Umbilical cord (tissue), 2 donors: ENCODE data around the gene BEND3. TPM values are rescaled to one million over a fixed set of nuclear protein-coding genes. Genes with fewer than 3 reads are reported as not detected.
A peak's percentile ranks its signal among the peaks of the same experiment; 100 is the strongest.
"Not testable (repeated sequence)": the region's sequence is repeated elsewhere in the genome, so short reads cannot be mapped to it uniquely, and the experiment has no call there.

Source experiments
- DNase-seq: peaks from one replicate; pipeline ENCODE4 v3.0.0-alpha.2; 2015; ENCODE audit warnings: low spot score
- total RNA-seq: library from RNA; depleted of rRNA; stranded (reverse); fragments of >200 nt; gene quantifications from one replicate; pipeline ENCODE4 v1.2.3, GENCODE V29; 2014; ENCODE audit warnings: low replicate concordance; ENCODE audit not compliant: insufficient read depth

Gene BEND3
- total RNA-seq, 1 donor from 2014 or later: 2.2 TPM

- peak; percentile 74 for DNase-seq
Measured at GRCh38 chr6:107045826-107046675, 69.3 kb downstream of the BEND3 start.

- DNase-seq: no peak
Measured at GRCh38 chr6:107033126-107033525, 82.2 kb downstream of the BEND3 start.

DNA sequence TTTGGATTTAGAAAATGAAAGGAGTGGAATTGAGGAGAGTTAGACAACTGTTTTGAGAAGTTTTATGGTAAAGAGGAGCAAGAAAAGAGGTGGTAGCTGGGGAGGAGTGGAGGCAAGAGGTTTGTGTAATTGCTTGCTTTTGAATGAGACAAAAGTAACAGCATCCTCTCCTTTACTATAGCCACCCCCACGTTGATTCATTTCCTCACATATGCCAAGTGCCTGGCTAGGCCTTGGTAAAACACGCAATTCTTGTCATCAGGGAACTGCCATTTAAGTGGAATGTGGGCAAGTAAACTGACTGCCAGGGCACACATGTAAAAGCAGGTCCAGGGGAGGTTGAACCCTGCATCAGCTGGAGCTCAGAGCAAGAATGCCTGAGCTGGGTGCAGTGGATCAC lies 83.3 kb downstream of the BEND3 start:
- no peak for DNase-seq

DNA sequence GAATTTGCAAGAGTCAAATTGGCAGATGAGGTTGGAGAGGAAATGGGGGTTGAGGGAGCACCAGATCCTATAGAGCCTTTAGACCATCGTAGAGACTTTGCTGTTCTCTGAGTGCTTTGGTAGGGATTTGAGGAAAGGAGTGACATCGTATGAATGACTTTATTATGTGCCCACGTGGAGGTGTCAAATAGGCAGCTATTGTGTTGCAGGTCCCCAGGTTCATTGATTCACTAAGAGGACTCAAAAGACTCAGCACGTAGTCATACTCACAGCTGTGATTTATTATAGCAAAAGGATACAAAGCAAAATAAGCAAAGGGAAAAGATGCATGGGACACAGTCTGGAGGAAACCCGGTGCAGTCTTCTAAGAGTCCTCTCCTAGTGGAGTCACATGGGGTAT lies 85.2 kb downstream of the BEND3 start:
- DNase-seq: no peak

DNA sequence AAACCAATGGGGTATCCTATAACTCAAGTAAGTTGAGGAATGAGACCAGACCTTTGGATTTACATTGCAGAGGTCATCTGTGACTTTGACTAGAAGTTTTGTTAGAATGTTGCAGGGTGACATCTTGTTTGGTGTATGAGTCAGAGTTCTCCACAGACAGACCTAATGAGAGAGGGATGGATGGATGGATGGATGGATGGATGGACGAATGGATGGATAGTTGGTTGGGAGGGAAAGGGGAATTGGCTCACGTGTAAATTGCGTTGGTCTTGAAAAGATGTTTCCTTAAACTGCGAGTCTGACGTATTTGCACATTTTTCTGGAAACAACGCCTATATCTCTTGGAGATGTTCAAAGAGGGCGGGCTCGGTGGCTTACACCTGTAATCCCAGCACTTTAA lies 88.3 kb downstream of the BEND3 start:
- DNase-seq: no peak

DNA sequence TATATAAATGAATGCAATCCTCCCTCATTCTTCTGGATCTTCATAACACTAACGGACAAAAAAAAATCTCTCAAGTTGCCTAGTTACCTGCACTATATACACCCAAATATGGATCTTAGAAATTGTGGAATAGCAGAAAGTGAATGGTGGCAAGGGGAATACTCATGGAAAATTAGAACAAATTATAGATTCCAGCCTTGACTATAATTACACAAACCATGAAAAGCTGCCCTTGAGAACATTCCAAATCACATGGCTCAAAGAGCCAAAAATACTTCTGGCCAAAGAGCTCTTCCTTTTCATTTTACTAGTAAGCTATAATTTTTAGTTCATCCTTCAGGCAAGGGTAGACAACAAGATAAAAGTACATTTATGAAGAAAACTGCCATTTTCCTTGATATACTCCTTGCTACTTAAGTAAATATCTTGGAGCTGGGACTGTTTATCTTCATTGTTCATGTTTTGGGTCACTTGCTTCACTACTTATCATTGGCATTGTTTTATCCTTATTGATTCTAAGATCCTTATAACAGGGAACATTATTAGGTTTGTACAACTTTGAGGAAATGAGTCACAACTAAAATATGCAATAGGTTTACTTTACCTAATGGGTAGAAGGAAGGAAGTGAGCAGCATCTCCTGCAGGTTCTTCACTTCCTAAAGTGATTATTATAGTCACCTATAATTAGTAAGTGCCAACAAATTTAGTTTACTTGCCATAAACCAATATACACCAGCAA lies 93.7 kb downstream of the BEND3 start:
- no peak for DNase-seq

DNA sequence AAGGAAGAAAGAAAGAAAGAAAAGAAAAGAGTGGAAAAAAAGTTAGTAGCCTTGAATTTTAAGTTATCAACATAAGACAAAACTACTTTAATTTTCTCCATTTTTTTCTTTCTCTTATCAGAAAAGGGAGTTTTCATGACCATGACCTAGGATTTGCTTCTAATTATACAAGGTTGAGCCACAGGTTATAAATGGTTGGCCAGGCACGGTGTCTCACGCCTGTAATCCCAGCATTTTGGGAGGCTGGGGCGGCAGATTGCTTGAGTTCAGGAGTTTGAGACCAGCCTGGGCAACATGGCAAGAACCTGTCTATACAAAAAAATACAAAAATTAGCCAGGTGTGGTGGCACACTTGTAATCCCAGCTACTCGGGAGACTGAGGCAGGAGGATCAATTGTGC lies 95.1 kb downstream of the BEND3 start:
- no peak for DNase-seq

DNA sequence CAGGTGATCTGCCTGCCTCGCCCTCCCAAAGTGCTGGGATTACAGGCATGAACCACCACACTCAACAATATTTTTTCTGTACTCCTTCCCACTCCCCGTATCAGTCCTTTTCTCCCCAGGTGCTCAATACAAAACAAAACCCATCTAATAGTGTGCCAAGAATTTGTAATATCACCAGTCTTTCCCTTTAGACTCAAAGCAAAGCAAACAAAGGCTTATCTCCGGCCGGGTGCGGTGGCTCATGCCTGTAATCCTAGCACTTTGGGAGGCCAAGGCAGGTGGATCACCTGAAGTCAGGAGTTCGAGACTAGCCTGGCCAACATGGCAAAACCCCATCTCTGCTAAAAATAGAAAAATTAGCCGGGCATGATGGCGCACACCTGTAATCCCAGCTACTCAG lies 95.7 kb downstream of the BEND3 start:
- DNase-seq: not testable (repeated sequence)

GRCh38 chr6:107019047-107019446 lies 96.3 kb downstream of the BEND3 start:
- no peak for DNase-seq

Other genes starting within 250 kb of the BEND3 start
- 29.9 TPM for gene CD24, start 140.8 kb downstream of the BEND3 start, total RNA-seq
- gene MTRES1, start 87.3 kb downstream of the BEND3 start, total RNA-seq: 35.6 TPM